ENCODE data around the gene ZNF185.

ZNF185 gene

DNA sequence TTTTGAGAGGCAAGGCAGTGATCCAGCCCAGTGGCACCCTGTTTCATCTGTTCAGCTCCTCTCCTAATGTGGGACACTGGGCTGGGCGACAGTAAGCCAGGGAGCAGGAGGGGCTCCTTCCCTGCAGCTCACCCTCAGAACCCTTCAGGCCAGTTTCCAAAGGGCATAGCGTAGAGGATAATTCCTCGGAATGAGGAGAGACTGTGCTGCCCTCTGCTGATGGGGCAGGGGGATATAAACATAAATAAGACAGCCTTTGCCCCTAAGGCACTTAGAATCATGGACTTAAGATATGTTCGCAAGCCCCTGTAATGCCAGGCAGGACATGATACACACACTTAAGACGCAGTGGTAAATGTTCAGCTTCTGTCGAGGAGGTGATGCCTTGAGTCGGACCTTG, 27.9 kb upstream of the ZNF185 start:
- no peak overlapping the region for H3K9ac ChIP-seq (ENCODE audit: insufficient read length, low read depth)
- no peak overlapping the region for H3K4me3 ChIP-seq (ENCODE audit: insufficient read length, low read depth)
- TF ChIP-seq YY1 (IDR thresholded peaks at IDR 0.05; ENCODE audit: insufficient read depth, insufficient read length) (no peak), ZNF274 (IDR thresholded peaks at IDR 0.05; ENCODE audit: low read depth, low read length) (no peak), SUZ12 (IDR thresholded peaks at IDR 0.05; ENCODE audit: extremely low read depth, insufficient read depth, insufficient read length) (no peak)
- DNase-seq (ENCODE audit: low read depth, low spot score) = no peak
- peaks cover 43% of the 10 kb centered on the region for H3K36me3 ChIP-seq (ENCODE audit: insufficient read depth, insufficient read length, low read length)
- H3K9me3 ChIP-seq (ENCODE audit: insufficient read depth, low read length) = no peaks in the 10 kb centered on the region
- no peaks in the 10 kb centered on the region for H3K4me1 ChIP-seq (ENCODE audit: insufficient read depth, insufficient read length)
- no peaks in the 10 kb centered on the region for H3K27me3 ChIP-seq (ENCODE audit: insufficient read depth, insufficient read length)

DNA sequence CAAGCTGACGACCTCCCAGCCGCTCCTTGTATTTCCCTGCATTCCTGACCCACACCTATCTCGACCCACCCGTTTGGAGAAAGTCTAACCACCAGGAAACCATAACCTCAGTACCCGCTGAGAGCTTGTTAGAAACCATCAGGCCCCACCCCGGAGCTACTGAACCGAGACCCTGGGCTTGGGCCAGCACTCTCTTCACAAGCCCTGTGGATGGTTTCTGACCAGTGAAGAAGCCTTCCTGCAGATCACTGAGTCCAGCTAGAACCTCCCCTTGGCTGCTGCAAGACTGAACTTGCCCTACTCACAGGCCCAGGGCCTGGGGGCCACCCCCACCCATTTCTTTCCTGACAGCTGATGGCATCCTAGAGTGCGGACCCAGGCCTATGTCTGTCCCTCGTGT, 26.6 kb upstream of the ZNF185 start:
- Histone ChIP-seq H3K27me3 (ENCODE audit: insufficient read depth, insufficient read length) (no peaks in the 10 kb centered on the region), H3K36me3 (ENCODE audit: insufficient read depth, insufficient read length, low read length) (peaks cover 34% of the 10 kb centered on the region), H3K9me3 (ENCODE audit: insufficient read depth, low read length) (no peaks in the 10 kb centered on the region), H3K9ac (ENCODE audit: insufficient read length, low read depth) (no peak overlapping the region), H3K4me3 (ENCODE audit: insufficient read length, low read depth) (no peak overlapping the region), H3K4me1 (ENCODE audit: insufficient read depth, insufficient read length) (no peaks in the 10 kb centered on the region)
- DNase-seq (ENCODE audit: low read depth, low spot score) = no peak
- TF ChIP-seq SUZ12 (IDR thresholded peaks at IDR 0.05; ENCODE audit: extremely low read depth, insufficient read depth, insufficient read length) (no peak), YY1 (IDR thresholded peaks at IDR 0.05; ENCODE audit: insufficient read depth, insufficient read length) (no peak), ZNF274 (IDR thresholded peaks at IDR 0.05; ENCODE audit: low read depth, low read length) (no peak)

DNA sequence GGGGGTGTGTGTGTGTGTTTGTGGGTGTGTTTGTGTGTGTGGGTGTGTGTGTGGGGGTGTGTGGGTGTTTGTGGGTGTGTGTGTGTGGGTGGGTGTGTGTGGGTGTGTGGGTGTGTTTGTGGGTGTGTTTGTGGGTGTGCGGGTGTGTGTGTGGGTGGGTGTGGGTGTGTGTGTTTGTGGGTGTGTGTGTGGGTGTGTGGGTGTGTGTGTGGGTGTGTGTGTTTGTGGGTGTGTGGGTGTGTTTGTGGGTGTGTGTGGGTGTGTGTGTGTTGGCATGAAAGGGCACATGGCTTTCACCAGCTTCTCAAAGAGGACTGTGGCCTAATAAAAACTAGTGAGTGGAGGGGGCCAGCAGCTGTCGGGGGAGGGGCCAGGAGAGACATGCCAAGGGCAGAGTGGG, 25.3 kb upstream of the ZNF185 start:
- no peak for DNase-seq (ENCODE audit: low read depth, low spot score)
- TF ChIP-seq YY1 (IDR thresholded peaks at IDR 0.05; ENCODE audit: insufficient read depth, insufficient read length) (no peak), ZNF274 (IDR thresholded peaks at IDR 0.05; ENCODE audit: low read depth, low read length) (no peak), SUZ12 (IDR thresholded peaks at IDR 0.05; ENCODE audit: extremely low read depth, insufficient read depth, insufficient read length) (no peak)
- H3K27me3 ChIP-seq (ENCODE audit: insufficient read depth, insufficient read length) = no peaks in the 10 kb centered on the region
- peaks cover 24% of the 10 kb centered on the region for H3K36me3 ChIP-seq (ENCODE audit: insufficient read depth, insufficient read length, low read length)
- H3K4me3 ChIP-seq (ENCODE audit: insufficient read length, low read depth) = no peak overlapping the region
- no peaks in the 10 kb centered on the region for H3K9me3 ChIP-seq (ENCODE audit: insufficient read depth, low read length)
- no peaks in the 10 kb centered on the region for H3K4me1 ChIP-seq (ENCODE audit: insufficient read depth, insufficient read length)
- H3K9ac ChIP-seq (ENCODE audit: insufficient read length, low read depth) = no peak overlapping the region

DNA sequence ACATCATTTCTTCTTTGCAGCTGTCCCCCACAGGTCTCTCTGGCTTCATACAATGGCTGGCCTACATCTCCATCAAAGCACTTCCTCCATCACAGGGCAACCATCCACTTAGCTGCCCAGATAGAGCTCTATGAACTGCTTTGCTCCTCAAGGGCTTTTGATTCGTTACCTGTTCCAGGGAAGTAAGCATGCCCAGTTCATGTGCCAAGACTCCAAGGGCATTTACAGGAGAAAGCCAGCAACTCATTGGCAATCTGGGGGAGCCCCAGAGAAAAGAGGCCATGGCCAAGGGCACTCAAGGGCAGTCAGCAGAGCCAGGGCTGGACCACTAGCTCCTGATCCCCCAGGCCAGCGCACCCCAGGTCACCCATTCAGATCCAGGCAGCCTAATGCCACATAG, 24.5 kb upstream of the ZNF185 start:
- TF ChIP-seq SUZ12 (IDR thresholded peaks at IDR 0.05; ENCODE audit: extremely low read depth, insufficient read depth, insufficient read length) (no peak), ZNF274 (IDR thresholded peaks at IDR 0.05; ENCODE audit: low read depth, low read length) (no peak), YY1 (IDR thresholded peaks at IDR 0.05; ENCODE audit: insufficient read depth, insufficient read length) (no peak)

DNA sequence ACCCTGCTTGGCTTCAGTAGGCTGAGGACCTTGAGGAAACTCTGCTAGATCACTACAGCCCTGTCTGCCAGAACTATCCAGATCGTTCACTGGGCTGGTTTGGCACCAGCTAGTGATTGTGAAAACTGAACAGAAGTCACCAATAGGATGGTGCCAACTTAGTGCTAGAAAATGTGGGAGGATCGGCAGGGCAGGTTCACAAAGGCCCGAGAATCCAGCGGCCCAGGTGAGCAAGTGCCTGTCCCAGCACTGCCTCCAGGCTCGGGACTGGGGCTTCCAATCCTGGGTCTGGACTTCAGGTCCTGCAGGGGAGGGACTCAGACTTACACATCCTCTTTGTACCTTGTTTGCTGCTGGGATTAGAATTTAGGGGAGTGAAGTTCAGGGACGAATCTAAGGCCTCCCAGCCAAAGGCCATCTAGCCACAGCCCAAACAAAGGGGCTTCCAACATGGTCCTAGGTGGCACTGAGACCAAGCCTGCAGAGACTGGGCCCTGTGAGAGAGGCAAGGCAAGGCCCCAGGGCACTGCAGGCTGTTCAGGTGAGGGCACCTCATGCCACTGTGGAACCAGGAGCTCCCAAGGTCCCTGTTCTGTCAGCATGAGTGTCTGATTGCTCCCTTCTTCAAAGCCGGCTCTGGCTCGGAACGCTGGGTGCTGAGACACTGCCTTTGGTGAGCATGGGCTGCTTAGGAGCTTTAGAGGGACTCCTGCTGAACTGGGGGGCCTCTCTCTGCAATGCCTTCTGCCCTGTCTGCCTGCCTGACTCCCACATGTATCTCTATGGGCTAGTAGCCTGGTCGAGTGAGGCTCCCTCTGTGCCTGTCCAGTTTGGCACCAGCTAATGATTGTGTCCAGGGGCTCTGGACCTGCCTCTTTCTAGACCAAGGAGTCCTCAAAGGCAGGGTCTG, 20.7 kb upstream of the ZNF185 start:
- H3K4me3 ChIP-seq (ENCODE audit: insufficient read length, low read depth) = no peak overlapping the region
- no peak for DNase-seq (ENCODE audit: low read depth, low spot score)
- H3K27me3 ChIP-seq (ENCODE audit: insufficient read depth, insufficient read length) = no peaks in the 10 kb centered on the region
- no peaks in the 10 kb centered on the region for H3K9me3 ChIP-seq (ENCODE audit: insufficient read depth, low read length)
- no peaks in the 10 kb centered on the region for H3K36me3 ChIP-seq (ENCODE audit: insufficient read depth, insufficient read length, low read length)
- no peak overlapping the region for H3K9ac ChIP-seq (ENCODE audit: insufficient read length, low read depth)
- no peaks in the 10 kb centered on the region for H3K4me1 ChIP-seq (ENCODE audit: insufficient read depth, insufficient read length)
- TF ChIP-seq SUZ12 (IDR thresholded peaks at IDR 0.05; ENCODE audit: extremely low read depth, insufficient read depth, insufficient read length) = no peak
- no peak for TF ChIP-seq YY1 (IDR thresholded peaks at IDR 0.05; ENCODE audit: insufficient read depth, insufficient read length)
- no peak for TF ChIP-seq ZNF274 (IDR thresholded peaks at IDR 0.05; ENCODE audit: low read depth, low read length)

More for the DNA sequence above, 24.5 kb upstream of the ZNF185 start:
- Histone ChIP-seq H3K4me1 (ENCODE audit: insufficient read depth, insufficient read length) (no peaks in the 10 kb centered on the region), H3K9me3 (ENCODE audit: insufficient read depth, low read length) (no peaks in the 10 kb centered on the region), H3K4me3 (ENCODE audit: insufficient read length, low read depth) (no peak overlapping the region), H3K36me3 (ENCODE audit: insufficient read depth, insufficient read length, low read length) (peaks cover 21% of the 10 kb centered on the region), H3K9ac (ENCODE audit: insufficient read length, low read depth) (no peak overlapping the region), H3K27me3 (ENCODE audit: insufficient read depth, insufficient read length) (no peaks in the 10 kb centered on the region)
- no peak for DNase-seq (ENCODE audit: low read depth, low spot score)

DNA sequence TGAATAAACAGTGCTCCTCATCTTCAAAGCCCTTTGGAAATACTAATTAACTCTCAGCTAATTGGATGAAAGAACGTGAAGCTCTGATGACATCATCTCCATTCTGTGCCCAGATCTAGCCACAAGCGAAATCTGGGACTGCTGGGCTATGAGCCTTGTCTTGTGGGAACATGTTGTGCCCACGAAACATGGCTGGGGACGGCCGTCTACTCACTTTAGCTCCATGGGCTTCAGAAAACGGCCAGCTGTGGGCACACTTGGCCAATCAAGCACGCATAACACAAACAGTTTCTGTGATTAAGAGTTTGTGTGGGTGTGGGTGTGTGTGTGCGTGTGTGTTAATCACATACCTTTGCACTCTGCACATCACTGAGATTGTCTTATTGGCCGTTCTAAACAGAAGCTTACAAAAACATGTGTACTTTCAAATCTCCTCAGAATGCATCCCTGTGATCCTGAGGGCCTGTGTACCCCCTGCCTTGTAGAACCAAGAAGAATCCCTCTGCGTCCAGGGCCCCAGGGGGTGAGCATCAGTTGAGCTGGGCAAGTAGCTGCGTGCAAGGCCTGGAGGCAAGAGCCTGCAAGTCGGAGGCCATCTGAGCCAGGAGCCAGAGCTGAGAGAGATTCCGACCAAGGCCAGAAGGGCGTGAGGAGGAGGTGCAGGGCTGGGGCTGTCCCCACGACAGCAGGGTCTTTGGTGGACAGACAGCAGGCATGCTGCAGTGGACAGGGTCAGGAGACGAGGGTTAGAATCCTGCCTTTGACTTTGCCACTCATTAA, 18.7 kb upstream of the ZNF185 start:
- H3K9ac ChIP-seq (ENCODE audit: insufficient read length, low read depth) = no peak overlapping the region
- no peak overlapping the region for H3K4me3 ChIP-seq (ENCODE audit: insufficient read length, low read depth)
- no peak for TF ChIP-seq SUZ12 (IDR thresholded peaks at IDR 0.05; ENCODE audit: extremely low read depth, insufficient read depth, insufficient read length)
- TF ChIP-seq ZNF274 (IDR thresholded peaks at IDR 0.05; ENCODE audit: low read depth, low read length) = no peak
- no peak for TF ChIP-seq YY1 (IDR thresholded peaks at IDR 0.05; ENCODE audit: insufficient read depth, insufficient read length)
- no peaks in the 10 kb centered on the region for H3K27me3 ChIP-seq (ENCODE audit: insufficient read depth, insufficient read length)
- DNase-seq (ENCODE audit: low read depth, low spot score) = no peak
- no peaks in the 10 kb centered on the region for H3K4me1 ChIP-seq (ENCODE audit: insufficient read depth, insufficient read length)
- no peaks in the 10 kb centered on the region for H3K9me3 ChIP-seq (ENCODE audit: insufficient read depth, low read length)
- H3K36me3 ChIP-seq (ENCODE audit: insufficient read depth, insufficient read length, low read length) = no peaks in the 10 kb centered on the region

DNA sequence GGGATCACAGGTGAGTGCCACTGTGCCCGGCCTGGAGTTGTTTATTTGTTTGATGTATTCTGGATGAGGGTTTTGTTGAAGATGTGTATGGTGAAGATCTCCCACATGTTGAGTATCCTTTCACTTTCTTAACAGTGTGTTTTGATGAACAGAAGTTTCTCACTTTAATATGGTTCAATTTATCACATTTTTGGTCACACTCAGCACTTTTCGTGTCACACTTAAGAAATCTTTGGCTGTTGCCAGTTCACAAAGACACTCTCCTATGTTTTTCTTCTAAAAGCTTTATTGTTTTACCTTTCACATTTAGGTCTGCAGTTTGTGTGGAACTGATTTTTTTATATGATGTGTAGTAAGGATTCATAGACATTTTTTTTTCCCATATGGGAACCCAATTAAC, 16.6 kb upstream of the ZNF185 start:
- no peaks in the 10 kb centered on the region for H3K9me3 ChIP-seq (ENCODE audit: insufficient read depth, low read length)
- no peak for DNase-seq (ENCODE audit: low read depth, low spot score)
- no peaks in the 10 kb centered on the region for H3K27me3 ChIP-seq (ENCODE audit: insufficient read depth, insufficient read length)
- no peak overlapping the region for H3K9ac ChIP-seq (ENCODE audit: insufficient read length, low read depth)
- no peaks in the 10 kb centered on the region for H3K36me3 ChIP-seq (ENCODE audit: insufficient read depth, insufficient read length, low read length)
- no peak for TF ChIP-seq SUZ12 (IDR thresholded peaks at IDR 0.05; ENCODE audit: extremely low read depth, insufficient read depth, insufficient read length)
- TF ChIP-seq ZNF274 (IDR thresholded peaks at IDR 0.05; ENCODE audit: low read depth, low read length) = no peak
- no peak for TF ChIP-seq YY1 (IDR thresholded peaks at IDR 0.05; ENCODE audit: insufficient read depth, insufficient read length)
- H3K4me1 ChIP-seq (ENCODE audit: insufficient read depth, insufficient read length) = no peaks in the 10 kb centered on the region
- H3K4me3 ChIP-seq (ENCODE audit: insufficient read length, low read depth) = no peak overlapping the region
